ENCODE results near the gene SEC23B. TPM values are rescaled to one million over a fixed set of nuclear protein-coding genes. Genes with fewer than 3 reads are reported as not detected.

Gene SEC23B
- total and polyA plus RNA-seq, 2 of the 13 experiments (the other 11 are each of a cell fraction or from before 2014, with no cell fraction given), result 114 to 120 TPM

DNA sequence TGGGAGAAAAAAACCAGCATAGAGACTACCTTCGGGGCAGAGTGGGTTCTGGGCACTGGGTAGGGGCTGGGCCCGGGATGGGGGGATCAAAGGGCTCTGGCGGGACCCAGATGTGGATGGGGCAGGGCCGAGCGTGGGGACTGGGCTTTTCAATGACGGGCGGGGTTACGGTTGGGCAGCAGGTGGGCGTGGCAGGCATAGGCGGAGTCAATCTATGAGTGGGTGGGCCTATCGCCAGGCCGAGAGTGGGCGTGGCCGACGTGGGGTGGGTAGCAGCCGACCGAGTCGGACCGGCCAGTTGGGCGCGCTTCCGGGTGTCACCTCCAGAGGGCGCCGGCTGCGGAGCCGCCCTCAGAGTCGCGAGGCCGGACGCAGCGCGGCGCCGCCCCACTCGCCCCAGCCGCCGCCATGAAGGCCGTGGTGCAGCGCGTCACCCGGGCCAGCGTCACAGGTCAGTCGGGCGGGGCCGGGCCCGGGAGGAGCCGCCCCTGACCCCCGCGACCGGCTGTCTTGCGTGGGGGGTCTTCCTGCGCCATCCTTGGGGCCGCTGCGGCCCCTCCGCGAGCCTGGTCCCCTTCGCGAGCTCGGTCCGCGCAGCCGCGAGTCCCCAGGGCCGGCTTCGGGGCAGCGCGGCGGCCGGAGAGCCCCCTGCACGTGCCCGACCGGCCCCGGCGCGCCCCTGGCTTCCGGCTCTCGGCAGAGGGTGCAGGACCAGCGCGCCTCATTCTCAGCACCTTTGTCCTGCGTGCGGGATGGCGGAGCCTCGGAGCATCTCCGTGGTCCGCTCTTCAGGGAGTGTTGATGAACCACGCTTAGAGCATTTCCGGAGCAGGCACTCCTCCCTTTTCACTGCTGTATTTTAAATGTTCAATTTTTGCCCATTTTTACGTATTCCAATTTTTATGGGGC, 80.2 kb downstream of the SEC23B start, which contains the start of gene DTD1 (continued):
- no peak for TF ChIP-seq ZBTB46 (CRISPR knock-in tag; IDR thresholded peaks at IDR 0.05; ENCODE audit: borderline replicate concordance)
- peak; percentile 91 for TF ChIP-seq RBM39 (IDR thresholded peaks at IDR 0.05; ENCODE audit: low read depth, low read length, poor library complexity, severe bottlenecking)
- no peak for TF ChIP-seq EHMT2 (IDR thresholded peaks at IDR 0.05; ENCODE audit: borderline replicate concordance, low read depth, low read length)
- TF ChIP-seq ZNF468 (CRISPR knock-in tag; IDR thresholded peaks at IDR 0.05), result no peak
- TF ChIP-seq ZNF33B (CRISPR knock-in tag; IDR thresholded peaks at IDR 0.05), result no peak; the same call in 1 of the 2 replicates
- no peak for TF ChIP-seq SP1 (IDR thresholded peaks at IDR 0.05)
- TF ChIP-seq SP1 (CRISPR knock-in tag; IDR thresholded peaks at IDR 0.05), result peak; percentile 98
- no peak for TF ChIP-seq MLX (CRISPR knock-in tag; IDR thresholded peaks at IDR 0.05)
- no peak for TF ChIP-seq TGIF2 (CRISPR knock-in tag; IDR thresholded peaks at IDR 0.05)
- TF ChIP-seq ZBTB42 (CRISPR knock-in tag; IDR thresholded peaks at IDR 0.05), result peak; percentile 47; the same call in 1 of the 2 replicates
- TF ChIP-seq ZNF20 (CRISPR knock-in tag; IDR thresholded peaks at IDR 0.05), result no peak
- TF ChIP-seq HNRNPUL1 (IDR thresholded peaks at IDR 0.05; ENCODE audit: low read depth, low read length), result 0 out of 2 replicates have a peak, but pooled peaks have one; percentile 23
- TF ChIP-seq YY1 (IDR thresholded peaks at IDR 0.05; ENCODE audit: insufficient read depth, insufficient replicate concordance, low read depth, low read length), result peak; percentile 88
- 0 out of 2 replicates have a peak, but pooled peaks have one; percentile 3 for TF ChIP-seq ARNTL (CRISPR knock-in tag; IDR thresholded peaks at IDR 0.05)
- no peak for TF ChIP-seq RARG (CRISPR knock-in tag; IDR thresholded peaks at IDR 0.05; ENCODE audit: low read depth)
- 0 out of 2 replicates have a peak, but pooled peaks have one; percentile 38 for TF ChIP-seq RFX5 (IDR thresholded peaks at IDR 0.05; ENCODE audit: low read depth, low read length)
- TF ChIP-seq ZNF678 (CRISPR knock-in tag; IDR thresholded peaks at IDR 0.05), result no peak
- TF ChIP-seq ZNF784 (CRISPR knock-in tag; IDR thresholded peaks at IDR 0.05; ENCODE audit: borderline replicate concordance), result peak; percentile 80; the same call in 1 of the 2 replicates
- TF ChIP-seq PRMT3 (CRISPR knock-in tag; IDR thresholded peaks at IDR 0.05; ENCODE audit: borderline replicate concordance, low read depth), result peak; percentile 72; the same call in 1 of the 2 replicates
- TF ChIP-seq ZNF75D (CRISPR knock-in tag; IDR thresholded peaks at IDR 0.05; ENCODE audit: borderline replicate concordance), result no peak
- 0 out of 2 replicates have a peak, but pooled peaks have one; percentile 63 for TF ChIP-seq CBFB (CRISPR knock-in tag; IDR thresholded peaks at IDR 0.05)
- TF ChIP-seq TBX3 (IDR thresholded peaks at IDR 0.05; ENCODE audit: borderline replicate concordance), result no peak
- TF ChIP-seq, protein P1, sequence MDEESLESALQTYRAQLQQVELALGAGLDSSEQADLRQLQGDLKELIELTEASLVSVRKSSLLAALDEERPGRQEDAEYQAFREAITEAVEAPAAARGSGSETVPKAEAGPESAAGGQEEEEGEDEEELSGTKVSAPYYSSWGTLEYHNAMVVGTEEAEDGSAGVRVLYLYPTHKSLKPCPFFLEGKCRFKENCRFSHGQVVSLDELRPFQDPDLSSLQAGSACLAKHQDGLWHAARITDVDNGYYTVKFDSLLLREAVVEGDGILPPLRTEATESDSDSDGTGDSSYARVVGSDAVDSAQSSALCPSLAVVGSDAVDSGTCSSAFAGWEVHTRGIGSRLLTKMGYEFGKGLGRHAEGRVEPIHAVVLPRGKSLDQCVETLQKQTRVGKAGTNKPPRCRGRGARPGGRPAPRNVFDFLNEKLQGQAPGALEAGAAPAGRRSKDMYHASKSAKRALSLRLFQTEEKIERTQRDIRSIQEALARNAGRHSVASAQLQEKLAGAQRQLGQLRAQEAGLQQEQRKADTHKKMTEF (CRISPR knock-in tag; IDR thresholded peaks at IDR 0.05), result peak; percentile 52; the same call in 1 of the 2 replicates
- TF ChIP-seq ZNF629 (CRISPR knock-in tag; conservative IDR thresholded peaks at IDR 0.05), result no peak
- TF ChIP-seq ZNF720 (CRISPR knock-in tag; IDR thresholded peaks at IDR 0.05), result no peak
